IgD-negative memory B cell (primary cell): ENCODE measurements around the gene P2RY2. TPM values are rescaled to one million over a fixed set of nuclear protein-coding genes. Genes with fewer than 3 reads are reported as not detected.

Experiments used
- H3K27ac Mint-ChIP-seq, 3 donors: one replicate each; pipeline ENCODE4 v1.8.0; 2020 to 2022; ENCODE audit warnings: mild to moderate bottlenecking in 3 of 3, mixed read lengths in 3 of 3, moderate library complexity in 1 of 3
- H3K27me3 Mint-ChIP-seq: one replicate; pipeline ENCODE4 v1.8.0; 2021; ENCODE audit warnings: mixed read lengths
- H3K36me3 Mint-ChIP-seq: one replicate; pipeline ENCODE4 v1.8.0; 2020; ENCODE audit warnings: mild to moderate bottlenecking, mixed read lengths
- H3K4me1 Mint-ChIP-seq, 3 donors: one replicate each; pipeline ENCODE4 v1.8.0; 2020 to 2022; ENCODE audit warnings: mixed read lengths in 3 of 3, mild to moderate bottlenecking in 1 of 3
- H3K4me3 Mint-ChIP-seq, 4 donors: one replicate each; pipeline ENCODE4 v1.8.0; 2020 to 2022; ENCODE audit warnings: mild to moderate bottlenecking in 4 of 4, mixed read lengths in 4 of 4, moderate library complexity in 3 of 4
- H3K9me3 Mint-ChIP-seq, 3 donors: one replicate each; pipeline ENCODE4 v1.8.0; 2020 to 2021; ENCODE audit warnings: mixed read lengths in 3 of 3, mild to moderate bottlenecking in 1 of 3
- polyA plus RNA-seq: library from polyadenylated mRNA; unstranded; fragments of 300-500 nt; fragmentation: Illumina TruSeq; gene quantifications from one replicate; pipeline ENCODE4 v1.2.3, GENCODE V29; 2021

P2RY2 gene
- polyA plus RNA-seq, 1 donor from 2014 or later: 0.13 TPM

GRCh38 chr11:73274722-73275380, 56.8 kb downstream of the P2RY2 start:
- Mint-ChIP-seq H3K27me3 (no peaks in the 10 kb centered on the region), H3K9me3 (no peaks in the 10 kb centered on the region), H3K4me3 (no peak overlapping the region), H3K27ac (no peak overlapping the region), H3K36me3 (peaks cover under 1% of the 10 kb centered on the region), H3K4me1 (peaks cover 5 to 10% (median 6%) of the 10 kb centered on the region in 3 donors)

- no peak overlapping the region for H3K27ac Mint-ChIP-seq
- peaks cover 5 to 9% (median 6%) of the 10 kb centered on the region in 3 donors for H3K4me1 Mint-ChIP-seq
- H3K27me3 Mint-ChIP-seq: no peaks in the 10 kb centered on the region
- no peaks in the 10 kb centered on the region for H3K36me3 Mint-ChIP-seq
- H3K9me3 Mint-ChIP-seq: no peaks in the 10 kb centered on the region
- H3K4me3 Mint-ChIP-seq: no peak overlapping the region
These were observed 57.3 kb downstream of the P2RY2 start for GRCh38 chr11:73275381-73275750.

GRCh38 chr11:73277467-73277866, 59.4 kb downstream of the P2RY2 start:
- H3K27me3 Mint-ChIP-seq: no peaks in the 10 kb centered on the region
- H3K9me3 Mint-ChIP-seq: no peaks in the 10 kb centered on the region
- no peak overlapping the region for H3K4me3 Mint-ChIP-seq
- no peaks in the 10 kb centered on the region for H3K36me3 Mint-ChIP-seq
- peaks cover 0 to 2% (median 0%) of the 10 kb centered on the region in 3 donors for H3K4me1 Mint-ChIP-seq
- H3K27ac Mint-ChIP-seq: no peak overlapping the region

GRCh38 chr11:73280626-73281025, 62.5 kb downstream of the P2RY2 start:
- Mint-ChIP-seq H3K4me1 (peaks cover 0 to 2% (median 0%) of the 10 kb centered on the region in 3 donors), H3K36me3 (no peaks in the 10 kb centered on the region), H3K9me3 (no peaks in the 10 kb centered on the region), H3K27ac (no peak overlapping the region), H3K4me3 (no peak overlapping the region), H3K27me3 (no peaks in the 10 kb centered on the region)

- no peak overlapping the region for H3K4me3 Mint-ChIP-seq
These were observed 63.2 kb downstream of the P2RY2 start for GRCh38 chr11:73281201-73281741.

GRCh38 chr11:73281796-73282660, 63.9 kb downstream of the P2RY2 start:
- Mint-ChIP-seq H3K27me3 (no peaks in the 10 kb centered on the region), H3K4me3 (peak overlapping the region in 1 of 4 donors; percentile 48), H3K4me1 (peaks cover 0 to 2% (median 0%) of the 10 kb centered on the region in 3 donors), H3K27ac (no peak overlapping the region), H3K36me3 (no peaks in the 10 kb centered on the region), H3K9me3 (no peaks in the 10 kb centered on the region)

More at GRCh38 chr11:73281201-73281741, 63.2 kb downstream of the P2RY2 start:
- no peaks in the 10 kb centered on the region for H3K36me3 Mint-ChIP-seq
- H3K9me3 Mint-ChIP-seq: no peaks in the 10 kb centered on the region
- H3K27me3 Mint-ChIP-seq: no peaks in the 10 kb centered on the region
- peaks cover 0 to 2% (median 0%) of the 10 kb centered on the region in 3 donors for H3K4me1 Mint-ChIP-seq
- H3K27ac Mint-ChIP-seq: no peak overlapping the region

- Mint-ChIP-seq H3K36me3 (no peaks in the 10 kb centered on the region), H3K27me3 (no peaks in the 10 kb centered on the region), H3K4me3 (no peak overlapping the region), H3K9me3 (no peaks in the 10 kb centered on the region), H3K4me1 (peaks cover 5 to 7% (median 7%) of the 10 kb centered on the region in 3 donors), H3K27ac (no peak overlapping the region)
These were observed 65.4 kb downstream of the P2RY2 start for GRCh38 chr11:73283276-73284000.

- H3K4me1 Mint-ChIP-seq: peaks cover 7 to 13% (median 12%) of the 10 kb centered on the region in 3 donors
- no peak overlapping the region for H3K4me3 Mint-ChIP-seq
- no peaks in the 10 kb centered on the region for H3K9me3 Mint-ChIP-seq
- no peaks in the 10 kb centered on the region for H3K36me3 Mint-ChIP-seq
- H3K27me3 Mint-ChIP-seq: no peaks in the 10 kb centered on the region
- no peak overlapping the region for H3K27ac Mint-ChIP-seq
These were observed 66.0 kb downstream of the P2RY2 start for GRCh38 chr11:73284106-73284505.

- Mint-ChIP-seq H3K9me3 (no peaks in the 10 kb centered on the region), H3K4me3 (no peak overlapping the region), H3K36me3 (no peaks in the 10 kb centered on the region), H3K4me1 (peaks cover 14 to 21% (median 17%) of the 10 kb centered on the region in 3 donors), H3K27ac (no peak overlapping the region), H3K27me3 (no peaks in the 10 kb centered on the region)
These were observed 67.6 kb downstream of the P2RY2 start for GRCh38 chr11:73285721-73286120.

Other genes with a start within 250 kb of the P2RY2 start
- 72.1 TPM for gene FCHSD2, start 76.0 kb upstream of the P2RY2 start, polyA plus RNA-seq
- not detected for gene P2RY6, start 54.1 kb downstream of the P2RY2 start, polyA plus RNA-seq
- gene ARHGEF17, start 90.0 kb downstream of the P2RY2 start, polyA plus RNA-seq: not detected
- gene RELT, start 158.1 kb downstream of the P2RY2 start, polyA plus RNA-seq: 29.9 TPM